ENCODE results near the gene MLPH.
"Not testable (repeated sequence)": the region's sequence is repeated elsewhere in the genome, so short reads cannot be mapped to it uniquely, and the experiment has no call there.

MLPH gene

GRCh38 chr2:237593596-237594320 is 106.7 kb downstream of the MLPH start:
- ChIA-PET CTCF (no interaction called here), POLR2A (no interaction called here)
- no peak for DNase-seq (ENCODE audit: extremely low spot score)
- TF ChIP-seq FOXK2 (IDR thresholded peaks at IDR 0.05) (no peak), BHLHE40 (IDR thresholded peaks at IDR 0.05; ENCODE audit: borderline replicate concordance) (no peak), CTBP1 (IDR thresholded peaks at IDR 0.05; ENCODE audit: borderline replicate concordance) (no peak), ELF4 (IDR thresholded peaks at IDR 0.05) (no peak), FOXA1 (IDR thresholded peaks at IDR 0.05) (no peak), HDGF (IDR thresholded peaks at IDR 0.05; ENCODE audit: borderline replicate concordance) (no peak), NFRKB (IDR thresholded peaks at IDR 0.05) (no peak), ZNF384 (IDR thresholded peaks at IDR 0.05) (no peak), FOXM1 (IDR thresholded peaks at IDR 0.05; ENCODE audit: borderline replicate concordance) (no peak), SP1 (IDR thresholded peaks at IDR 0.05) (no peak), SUZ12 (IDR thresholded peaks at IDR 0.05) (no peak), TARDBP (IDR thresholded peaks at IDR 0.05) (no peak), ARNT (IDR thresholded peaks at IDR 0.05) (no peak), L3MBTL2 (conservative IDR thresholded peaks at IDR 0.05) (no peak), LEF1 (IDR thresholded peaks at IDR 0.05; ENCODE audit: borderline replicate concordance) (no peak)
- TF ChIP-seq, protein P1, sequence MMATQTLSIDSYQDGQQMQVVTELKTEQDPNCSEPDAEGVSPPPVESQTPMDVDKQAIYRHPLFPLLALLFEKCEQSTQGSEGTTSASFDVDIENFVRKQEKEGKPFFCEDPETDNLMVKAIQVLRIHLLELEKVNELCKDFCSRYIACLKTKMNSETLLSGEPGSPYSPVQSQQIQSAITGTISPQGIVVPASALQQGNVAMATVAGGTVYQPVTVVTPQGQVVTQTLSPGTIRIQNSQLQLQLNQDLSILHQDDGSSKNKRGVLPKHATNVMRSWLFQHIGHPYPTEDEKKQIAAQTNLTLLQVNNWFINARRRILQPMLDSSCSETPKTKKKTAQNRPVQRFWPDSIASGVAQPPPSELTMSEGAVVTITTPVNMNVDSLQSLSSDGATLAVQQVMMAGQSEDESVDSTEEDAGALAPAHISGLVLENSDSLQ (IDR thresholded peaks at IDR 0.05): no peak

DNA sequence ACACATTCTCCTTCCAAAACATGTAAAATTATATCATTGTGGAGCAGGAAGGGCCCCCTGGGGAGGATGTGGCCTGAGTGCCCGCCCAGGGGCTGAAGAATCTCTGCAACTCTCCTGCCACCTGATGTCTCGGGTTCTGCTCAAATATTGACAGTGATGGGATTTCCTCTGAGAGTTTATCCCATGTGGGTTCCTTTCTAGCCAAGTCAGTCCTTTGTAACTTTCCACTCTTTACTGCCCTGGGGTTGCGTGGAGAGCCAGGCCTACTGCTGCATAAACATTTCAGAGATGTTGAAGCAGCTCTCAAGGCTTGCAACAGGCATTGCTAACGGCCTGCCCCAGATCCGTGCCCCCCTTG is 107.4 kb downstream of the MLPH start:
- CTCF ChIA-PET: interaction anchor here (0.9 kb wide), 1 partner anchor 222 kb away, joined by 4 read pairs; no protein-coding TSS in a partner anchor
- POLR2A ChIA-PET: no interaction called here
- TF ChIP-seq CTBP1 (IDR thresholded peaks at IDR 0.05; ENCODE audit: borderline replicate concordance): no peak
- no peak for DNase-seq (ENCODE audit: extremely low spot score)

DNA sequence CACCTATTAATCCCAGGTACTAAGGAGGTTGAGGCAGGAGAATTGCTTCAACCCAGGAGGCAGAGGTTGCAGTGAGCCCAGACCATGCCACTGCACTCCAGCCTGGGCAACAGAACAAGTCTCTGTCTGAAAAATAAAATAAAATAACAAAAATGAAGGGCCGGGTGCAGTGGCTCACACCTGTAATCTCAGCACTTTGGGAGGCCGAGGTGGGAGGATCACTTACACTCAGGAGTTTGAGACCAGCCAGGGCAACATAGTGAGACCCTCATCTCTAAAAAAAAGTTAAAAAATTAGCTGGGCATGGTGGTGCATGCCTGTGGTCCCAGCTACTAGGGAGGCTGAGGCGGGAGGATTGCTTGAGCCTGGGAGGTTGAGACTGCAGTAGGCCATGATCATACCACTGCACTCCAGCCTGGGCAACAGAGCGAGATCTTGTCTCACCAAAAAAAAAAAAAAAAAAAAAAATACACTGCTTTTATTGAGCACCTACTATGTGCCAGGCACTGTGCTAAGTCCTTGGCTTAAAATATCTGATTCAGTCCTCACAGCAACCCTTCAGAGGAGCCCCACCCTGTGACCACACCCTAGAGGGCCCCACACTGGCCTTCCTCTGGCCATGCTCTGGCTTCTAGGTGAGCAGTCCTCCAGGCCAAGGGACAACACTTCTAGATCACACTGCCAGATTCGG is 108.9 kb downstream of the MLPH start:
- POLR2A ChIA-PET, CTCF ChIA-PET: not testable (repeated sequence)

GRCh38 chr2:237596520-237597195 is 109.6 kb downstream of the MLPH start:
- ChIA-PET POLR2A (no interaction called here), CTCF (no interaction called here)
- no peak for TF ChIP-seq BHLHE40 (IDR thresholded peaks at IDR 0.05; ENCODE audit: borderline replicate concordance)
- TF ChIP-seq FOXM1 (IDR thresholded peaks at IDR 0.05; ENCODE audit: borderline replicate concordance): no peak
- DNase-seq (ENCODE audit: extremely low spot score): no peak

More for the DNA sequence above, 108.9 kb downstream of the MLPH start:
- not testable (repeated sequence) for DNase-seq (ENCODE audit: extremely low spot score)

DNA sequence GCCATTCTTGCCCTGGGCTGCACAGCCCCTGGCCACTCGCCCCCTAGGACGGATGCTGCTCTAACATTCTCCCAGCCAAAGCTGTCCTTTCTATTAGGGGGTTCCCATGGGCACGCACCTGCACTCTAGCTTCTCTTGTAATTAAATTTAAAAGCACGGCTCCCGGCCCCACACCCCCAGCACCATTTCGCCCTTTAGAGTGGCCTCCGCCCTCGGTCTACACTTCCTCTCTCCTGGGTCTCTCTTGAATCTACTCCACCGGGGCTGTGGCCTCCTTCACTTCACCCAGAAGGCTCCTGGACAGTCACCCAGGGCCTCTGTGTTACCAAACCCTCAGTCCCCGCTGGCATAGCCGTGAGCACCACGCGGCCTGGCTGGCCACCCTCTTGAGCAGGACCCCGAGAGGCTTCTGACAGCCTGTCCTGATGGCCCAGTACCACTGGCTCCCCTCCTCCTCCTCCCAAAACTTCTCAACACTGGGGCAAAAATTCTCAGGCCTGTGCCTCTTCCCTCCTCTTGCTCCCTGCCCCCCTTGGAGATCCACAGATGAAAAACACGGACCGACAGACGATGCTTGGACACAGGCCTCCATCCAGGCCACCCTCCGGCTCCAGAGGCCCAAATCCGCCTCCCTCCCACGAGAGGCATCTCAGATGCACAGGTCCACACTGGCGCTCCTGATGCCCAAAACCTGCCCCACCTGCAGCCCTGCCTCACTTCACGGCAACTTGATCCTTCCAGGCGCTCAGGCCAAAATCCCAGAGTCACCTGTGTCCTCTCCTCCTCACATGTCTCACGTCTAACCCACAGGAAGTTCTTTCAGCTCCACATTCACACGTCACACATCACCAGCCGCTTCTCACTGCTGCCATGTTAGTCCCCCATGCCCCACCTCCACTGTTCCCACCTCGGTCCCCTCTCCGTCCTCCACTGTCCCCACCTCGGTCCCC is 110.4 kb downstream of the MLPH start:
- POLR2A ChIA-PET: no interaction called here
- CTCF ChIA-PET: no interaction called here
- no peak for DNase-seq (ENCODE audit: extremely low spot score)
- TF ChIP-seq SP1 (IDR thresholded peaks at IDR 0.05): no peak
- no peak for TF ChIP-seq FOXK2 (IDR thresholded peaks at IDR 0.05)
- TF ChIP-seq, protein P1 (IDR thresholded peaks at IDR 0.05): no peak
- TF ChIP-seq CTBP1 (IDR thresholded peaks at IDR 0.05; ENCODE audit: borderline replicate concordance): no peak
- no peak for TF ChIP-seq LEF1 (IDR thresholded peaks at IDR 0.05; ENCODE audit: borderline replicate concordance)
- no peak for TF ChIP-seq BHLHE40 (IDR thresholded peaks at IDR 0.05; ENCODE audit: borderline replicate concordance)
- no peak for TF ChIP-seq L3MBTL2 (conservative IDR thresholded peaks at IDR 0.05)
- no peak for TF ChIP-seq FOXM1 (IDR thresholded peaks at IDR 0.05; ENCODE audit: borderline replicate concordance)
- TF ChIP-seq HDGF (IDR thresholded peaks at IDR 0.05; ENCODE audit: borderline replicate concordance): no peak
- TF ChIP-seq SUZ12 (IDR thresholded peaks at IDR 0.05): no peak
- TF ChIP-seq NFRKB (IDR thresholded peaks at IDR 0.05): no peak
- TF ChIP-seq ZNF384 (IDR thresholded peaks at IDR 0.05): no peak
- TF ChIP-seq ELF4 (IDR thresholded peaks at IDR 0.05): no peak
- TF ChIP-seq ARNT (IDR thresholded peaks at IDR 0.05): no peak
- TF ChIP-seq TARDBP (IDR thresholded peaks at IDR 0.05): no peak
- no peak for TF ChIP-seq FOXA1 (IDR thresholded peaks at IDR 0.05)

DNA sequence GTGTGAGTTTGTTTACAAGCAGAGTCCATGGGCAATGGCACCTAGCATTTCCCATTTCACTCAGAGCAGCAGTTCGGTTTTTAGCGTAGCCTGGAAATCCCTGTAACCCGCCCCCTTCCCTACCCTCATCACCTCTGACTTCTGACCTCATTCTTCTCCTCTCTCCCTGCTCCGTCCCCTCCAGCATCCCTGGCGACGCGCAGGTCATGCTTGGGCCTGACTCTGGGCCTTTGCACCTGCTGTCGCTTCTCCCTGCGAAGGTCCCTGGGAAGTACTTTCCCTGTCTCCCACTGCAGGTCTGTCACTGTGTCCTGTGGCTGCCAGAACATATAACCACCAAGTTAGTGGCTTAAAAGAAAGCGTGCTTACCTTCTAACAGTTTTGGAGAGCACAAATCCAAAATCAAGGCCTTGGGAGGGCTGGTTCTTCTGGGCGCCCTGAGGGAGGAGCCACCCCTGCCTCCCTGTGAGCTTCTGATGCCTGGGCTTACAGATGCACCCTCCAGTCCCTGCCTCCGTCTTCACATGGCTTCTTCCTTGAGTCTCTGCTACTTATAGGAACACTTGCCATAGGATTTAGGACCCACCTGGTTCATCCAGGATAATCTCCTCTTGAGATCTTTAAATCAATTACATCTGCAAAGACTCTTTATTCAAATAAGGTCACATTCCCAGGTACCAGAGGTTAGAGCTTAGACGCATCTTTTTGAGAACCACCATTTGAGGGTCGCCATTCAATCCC is 111.6 kb downstream of the MLPH start:
- TF ChIP-seq FOXM1 (IDR thresholded peaks at IDR 0.05; ENCODE audit: borderline replicate concordance) (no peak), FOXK2 (IDR thresholded peaks at IDR 0.05) (no peak), CTBP1 (IDR thresholded peaks at IDR 0.05; ENCODE audit: borderline replicate concordance) (no peak), BHLHE40 (IDR thresholded peaks at IDR 0.05; ENCODE audit: borderline replicate concordance) (no peak), NFRKB (IDR thresholded peaks at IDR 0.05) (no peak), ARNT (IDR thresholded peaks at IDR 0.05) (no peak), ZNF384 (IDR thresholded peaks at IDR 0.05) (no peak), LEF1 (IDR thresholded peaks at IDR 0.05; ENCODE audit: borderline replicate concordance) (no peak), SP1 (IDR thresholded peaks at IDR 0.05) (no peak)
- TF ChIP-seq, protein P1 (IDR thresholded peaks at IDR 0.05): no peak
- ChIA-PET POLR2A (no interaction called here), CTCF (interaction anchor here (0.7 kb wide), 1 partner anchor 147 kb away, joined by 3 read pairs; no protein-coding TSS in a partner anchor)
- DNase-seq (ENCODE audit: extremely low spot score): no peak
